H9 (cell line): ENCODE measurements around the gene CLCN5. TPM values are rescaled to one million over a fixed set of nuclear protein-coding genes. Genes with fewer than 3 reads are reported as not detected.

Experiments used
- DNase-seq: peaks from one replicate; pipeline ENCODE4 v3.0.0-alpha.2; 2017
- H2AFZ ChIP-seq: one replicate; pipeline ENCODE4 v1.6.1; 2013; ENCODE audit warnings: mild to moderate bottlenecking, low read length, control low read depth, moderate library complexity
- H2AK5ac ChIP-seq: 2 replicates; pipeline ENCODE4 v1.6.1; 2013; ENCODE audit warnings: low read length, control low read depth, mixed read lengths; ENCODE audit not compliant: insufficient read length
- H2BK120ac ChIP-seq: one replicate; pipeline ENCODE4 v1.6.1; 2013; ENCODE audit warnings: low read depth, mild to moderate bottlenecking, low read length, control low read depth, inconsistent platforms; ENCODE audit not compliant: poor library complexity, severe bottlenecking
- H2BK12ac ChIP-seq: 2 replicates; pipeline ENCODE4 v1.6.1; 2013; ENCODE audit warnings: low read length, control low read depth, mixed read lengths, low read depth; ENCODE audit not compliant: insufficient read length
- H2BK15ac ChIP-seq: 2 replicates; pipeline ENCODE4 v1.6.1; 2013; ENCODE audit warnings: low read depth, low read length, control low read depth
- H2BK20ac ChIP-seq: one replicate; pipeline ENCODE4 v1.6.1; 2013; ENCODE audit warnings: low read depth, mild to moderate bottlenecking, low read length, control low read depth, inconsistent platforms; ENCODE audit not compliant: poor library complexity, severe bottlenecking
- H2BK5ac ChIP-seq: 2 replicates; pipeline ENCODE4 v1.6.1; 2013; ENCODE audit warnings: low read length, control low read depth, mixed read lengths; ENCODE audit not compliant: insufficient read length
- H3K14ac ChIP-seq: 2 replicates; pipeline ENCODE4 v1.6.1; 2013; ENCODE audit warnings: low read length, control low read depth; ENCODE audit not compliant: insufficient read depth
- H3K18ac ChIP-seq: 2 replicates; pipeline ENCODE4 v1.6.1; 2013; ENCODE audit warnings: low read depth, mild to moderate bottlenecking, mixed read lengths, low read length, control low read depth; ENCODE audit not compliant: insufficient read length
- H3K23ac ChIP-seq: 2 replicates; pipeline ENCODE4 v1.6.1; 2013; ENCODE audit warnings: low read length, control low read depth, mixed read lengths, low read depth; ENCODE audit not compliant: insufficient read length
- H3K23me2 ChIP-seq: 2 replicates; pipeline ENCODE4 v1.6.1; 2013; ENCODE audit warnings: low read depth, mild to moderate bottlenecking, mixed read lengths, low read length, control low read depth; ENCODE audit not compliant: insufficient read length, poor library complexity, severe bottlenecking
- H3K27ac ChIP-seq: 2 replicates; pipeline ENCODE4 v1.5.1; 2013; ENCODE audit warnings: low read length, control low read depth, mixed read lengths, low read depth; ENCODE audit not compliant: insufficient read length
- H3K27me3 ChIP-seq: 2 replicates; pipeline ENCODE4 v1.6.1; 2013; ENCODE audit warnings: low read length, control low read depth, inconsistent platforms; ENCODE audit not compliant: insufficient read depth
- H3K4ac ChIP-seq: 2 replicates; pipeline ENCODE4 v1.6.1; 2013; ENCODE audit warnings: low read depth, mild to moderate bottlenecking, control low read depth, inconsistent platforms, low read length, moderate library complexity
- H3K4me1 ChIP-seq: 2 replicates; pipeline ENCODE4 v1.6.1; 2013; ENCODE audit warnings: low read length, control low read depth, inconsistent platforms; ENCODE audit not compliant: insufficient read depth
- H3K4me2 ChIP-seq: 2 replicates; pipeline ENCODE4 v1.6.1; 2013; ENCODE audit warnings: low read length, control low read depth, mixed read lengths; ENCODE audit not compliant: insufficient read length, insufficient read depth
- H3K56ac ChIP-seq: 2 replicates; pipeline ENCODE4 v1.6.1; 2013; ENCODE audit warnings: low read depth, mild to moderate bottlenecking, mixed read lengths, low read length, control low read depth; ENCODE audit not compliant: insufficient read length
- H3K79me1 ChIP-seq: 2 replicates; pipeline ENCODE4 v1.6.1; 2013; ENCODE audit warnings: low read depth, mild to moderate bottlenecking, moderate library complexity, low read length, control low read depth, inconsistent platforms; ENCODE audit not compliant: insufficient read depth, poor library complexity, severe bottlenecking
- H3K79me2 ChIP-seq: 2 replicates; pipeline ENCODE4 v1.6.1; 2013; ENCODE audit warnings: low read length, control low read depth, inconsistent platforms; ENCODE audit not compliant: insufficient read depth
- H3K9ac ChIP-seq: 2 replicates; pipeline ENCODE4 v1.6.1; 2013; ENCODE audit warnings: low read length, control low read depth, mixed read lengths; ENCODE audit not compliant: insufficient read length; ENCODE audit errors: extremely low read depth
- H3K9me3 ChIP-seq: one replicate; pipeline ENCODE4 v1.6.1; 2013; ENCODE audit warnings: low read depth, low read length, inconsistent platforms; ENCODE audit not compliant: control insufficient read depth
- H3T11ph ChIP-seq: one replicate; pipeline ENCODE4 v1.6.1; 2013; ENCODE audit warnings: mild to moderate bottlenecking, low read length, control low read depth, inconsistent platforms
- H4K20me1 ChIP-seq: one replicate; pipeline ENCODE4 v1.6.1; 2013; ENCODE audit not compliant: control insufficient read depth, insufficient read length, insufficient read depth
- H4K5ac ChIP-seq: 2 replicates; pipeline ENCODE4 v1.6.1; 2013; ENCODE audit warnings: low read depth, mild to moderate bottlenecking, mixed read lengths, low read length, control low read depth; ENCODE audit not compliant: insufficient read length
- H4K8ac ChIP-seq: replicated peaks from 2 replicates; pipeline ENCODE4 v1.6.1; 2013; ENCODE audit warnings: low read length, control low read depth, mixed read lengths, low read depth; ENCODE audit not compliant: insufficient read length
- H4K91ac ChIP-seq: 2 replicates; pipeline ENCODE4 v1.6.1; 2013; ENCODE audit warnings: low read depth, mild to moderate bottlenecking, moderate library complexity, mixed read lengths, low read length, control low read depth; ENCODE audit not compliant: insufficient read length
- H3K27ac Mint-ChIP-seq, 3 experiments: 2 replicates in 2 of 3; 3 replicates in 1 of 3; pipeline ENCODE4 v1.8.0; 2020 to 2021; ENCODE audit warnings: mixed read lengths in 3 of 3, mild to moderate bottlenecking in 1 of 3, moderate library complexity in 1 of 3
- H3K27me3 Mint-ChIP-seq: 2 replicates; pipeline ENCODE4 v1.8.0; 2021; ENCODE audit warnings: low read depth, mild to moderate bottlenecking, moderate library complexity, mixed read lengths
- H3K36me3 Mint-ChIP-seq, 3 experiments: 2 replicates in 2 of 3; 3 replicates in 1 of 3; pipeline ENCODE4 v1.8.0; 2020 to 2021; ENCODE audit warnings: low read depth in 3 of 3, mixed read lengths in 3 of 3; ENCODE audit not compliant: insufficient read depth in 1 of 3
- H3K4me1 Mint-ChIP-seq, 2 experiments: 2 replicates each; pipeline ENCODE4 v1.8.0; 2020; ENCODE audit warnings: mixed read lengths in 2 of 2
- H3K4me3 Mint-ChIP-seq, 2 experiments: 2 replicates in 1 of 2; 3 replicates in 1 of 2; pipeline ENCODE4 v1.8.0; 2020 to 2021; ENCODE audit warnings: mild to moderate bottlenecking in 2 of 2, mixed read lengths in 2 of 2, moderate library complexity in 1 of 2
- H3K9me3 Mint-ChIP-seq, 2 experiments: 2 replicates in 1 of 2; 3 replicates in 1 of 2; pipeline ENCODE4 v1.8.0; 2020; ENCODE audit warnings: mild to moderate bottlenecking in 2 of 2, mixed read lengths in 2 of 2, moderate library complexity in 1 of 2
- WGBS: extraction: QIAGEN DNeasy Blood & Tissue Kit; methylation state at CpG from one replicate; pipeline ENCODE4 v1.1.7; 2013; ENCODE audit warnings: missing lambda C conversion rate, low lambda C conversion rate, mixed read lengths; ENCODE audit not compliant: insufficient read length; ENCODE audit errors: extremely low coverage; 5-methylcytosine and 5-hydroxymethylcytosine counted together
- total RNA-seq: library from RNA; stranded (reverse); gene quantifications from 2 replicates; pipeline ENCODE4 v1.2.1, GENCODE V29; 2021
- TF ChIP-seq, protein P1 (sequence below): fragments of 200-600 bp; sonication (generic); conservative IDR thresholded peaks from 3 replicates; pipeline ENCODE4 v1.8.0; 2021; ENCODE audit warnings: antibody characterized with exemption, mild to moderate bottlenecking

The CLCN5 gene
- total RNA-seq, 1 experiment from 2014 or later, result 5.9 TPM

DNA sequence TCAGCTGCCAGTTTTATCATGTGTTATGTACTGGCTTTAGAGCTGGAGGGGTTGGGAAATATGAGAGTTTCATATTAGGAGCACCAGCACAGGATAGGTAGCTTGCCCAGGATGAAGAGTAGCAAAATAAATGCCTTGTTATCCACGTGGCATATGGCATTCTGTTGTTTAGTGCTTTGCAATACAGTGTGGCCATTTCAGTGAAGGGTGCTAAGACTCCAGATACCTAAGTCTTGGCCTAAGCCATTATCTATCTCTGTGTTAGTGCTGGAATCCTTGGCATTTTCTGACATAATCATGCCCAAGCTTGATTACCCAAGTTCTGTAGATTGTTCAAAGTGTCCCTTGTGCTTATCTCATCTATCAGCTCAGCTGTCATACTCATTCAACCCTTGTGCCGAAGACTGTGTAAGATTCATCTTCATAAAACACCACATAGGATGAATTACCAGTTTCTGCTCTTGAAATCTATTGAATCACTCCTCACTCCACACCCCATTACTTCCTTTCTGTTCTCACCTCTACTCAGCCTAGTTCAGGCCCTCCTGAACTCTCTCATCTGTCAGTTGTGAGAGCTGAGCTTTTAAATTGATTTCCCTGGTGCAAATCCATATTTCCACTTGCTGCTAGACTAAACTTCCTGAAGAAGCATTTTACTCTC, 73.5 kb downstream of the CLCN5 start:
- H3K4me3 Mint-ChIP-seq, result no peak overlapping the region
- H3K4me2 ChIP-seq, result no peak overlapping the region
- WGBS, result no CpG with 5 or more reads among the region's 2 CpGs

More for the DNA sequence above, 73.5 kb downstream of the CLCN5 start:
- no peak overlapping the region for H3K4ac ChIP-seq
- no peak overlapping the region for H2AK5ac ChIP-seq
- peaks cover 69 to 70% of the 10 kb centered on the region in 2 experiments for H3K9me3 Mint-ChIP-seq
- H4K91ac ChIP-seq, result no peak overlapping the region
- H4K5ac ChIP-seq, result no peak overlapping the region
- H3K27me3 ChIP-seq, result no peaks in the 10 kb centered on the region
- H3K9ac ChIP-seq, result no peak overlapping the region
- H4K8ac ChIP-seq, result no peak overlapping the region
- H2AFZ ChIP-seq, result no peak overlapping the region
- H3K4me1 Mint-ChIP-seq, result peaks cover 7 to 9% of the 10 kb centered on the region in 2 experiments; a peak in 3 of 4 replicates
- no peak overlapping the region for H2BK15ac ChIP-seq
- H3K79me1 ChIP-seq, result no peaks in the 10 kb centered on the region
- H3K27ac ChIP-seq, result no peak overlapping the region
- TF ChIP-seq, protein P1, sequence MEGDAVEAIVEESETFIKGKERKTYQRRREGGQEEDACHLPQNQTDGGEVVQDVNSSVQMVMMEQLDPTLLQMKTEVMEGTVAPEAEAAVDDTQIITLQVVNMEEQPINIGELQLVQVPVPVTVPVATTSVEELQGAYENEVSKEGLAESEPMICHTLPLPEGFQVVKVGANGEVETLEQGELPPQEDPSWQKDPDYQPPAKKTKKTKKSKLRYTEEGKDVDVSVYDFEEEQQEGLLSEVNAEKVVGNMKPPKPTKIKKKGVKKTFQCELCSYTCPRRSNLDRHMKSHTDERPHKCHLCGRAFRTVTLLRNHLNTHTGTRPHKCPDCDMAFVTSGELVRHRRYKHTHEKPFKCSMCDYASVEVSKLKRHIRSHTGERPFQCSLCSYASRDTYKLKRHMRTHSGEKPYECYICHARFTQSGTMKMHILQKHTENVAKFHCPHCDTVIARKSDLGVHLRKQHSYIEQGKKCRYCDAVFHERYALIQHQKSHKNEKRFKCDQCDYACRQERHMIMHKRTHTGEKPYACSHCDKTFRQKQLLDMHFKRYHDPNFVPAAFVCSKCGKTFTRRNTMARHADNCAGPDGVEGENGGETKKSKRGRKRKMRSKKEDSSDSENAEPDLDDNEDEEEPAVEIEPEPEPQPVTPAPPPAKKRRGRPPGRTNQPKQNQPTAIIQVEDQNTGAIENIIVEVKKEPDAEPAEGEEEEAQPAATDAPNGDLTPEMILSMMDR, result no peak
- H2BK12ac ChIP-seq, result no peak overlapping the region
- no peaks in the 10 kb centered on the region for H3K79me2 ChIP-seq
- H4K20me1 ChIP-seq, result no peaks in the 10 kb centered on the region
- H2BK120ac ChIP-seq, result no peak overlapping the region
- H3K36me3 Mint-ChIP-seq, result 0 out of 7 replicates have a peak, but pooled peaks cover 0 to 2% (median 0%) of the 10 kb centered on the region in 3 experiments
- no peaks in the 10 kb centered on the region for H3K23me2 ChIP-seq
- H3K27ac Mint-ChIP-seq, result no peak overlapping the region
- no peak overlapping the region for H3K23ac ChIP-seq
- H3K18ac ChIP-seq, result no peak overlapping the region
- no peak overlapping the region for H2BK5ac ChIP-seq
- no peak overlapping the region for H3T11ph ChIP-seq
- no peaks in the 10 kb centered on the region; the same call in 1 of the 2 replicates for H3K27me3 Mint-ChIP-seq
- H3K56ac ChIP-seq, result no peak overlapping the region
- no peaks in the 10 kb centered on the region for H3K4me1 ChIP-seq
- no peak overlapping the region for H2BK20ac ChIP-seq
- H3K14ac ChIP-seq, result no peak overlapping the region
- DNase-seq, result no peak
- H3K9me3 ChIP-seq, result peaks cover 19% of the 10 kb centered on the region
